Motor neuron (in vitro differentiated cells): ENCODE data around the gene AGBL4. TPM values are rescaled to one million over a fixed set of nuclear protein-coding genes. Genes with fewer than 3 reads are reported as not detected.
A peak's percentile ranks its signal among the peaks of the same experiment; 100 is the strongest.

Experiments used
- ATAC-seq, 8 experiments: fragments of 200-7000 bp; cut with Tn5 transposase; replicated peaks in 6 of 8; 2 replicates each; pipeline ENCODE4 v1.8.0; 2021; ENCODE audit warnings: mild to moderate bottlenecking in 8 of 8, moderate library complexity in 8 of 8
- H3K27ac ChIP-seq, 2 donors: fragments of 250-450 bp; sonication (Bioruptor Pico); 2 replicates each; pipeline ENCODE4 v1.9.0; 2021; ENCODE audit warnings: antibody characterized with exemption in 2 of 2, mild to moderate bottlenecking in 2 of 2, moderate library complexity in 1 of 2
- H3K4me1 ChIP-seq, 2 donors: fragments of 250-450 bp; sonication (Bioruptor Pico); replicated peaks in 1 of 2; 2 replicates each; pipeline ENCODE4 v1.6.1; 2021; ENCODE audit warnings: antibody characterized with exemption in 2 of 2, mild to moderate bottlenecking in 2 of 2, moderate library complexity in 1 of 2
- H3K4me3 ChIP-seq, 5 donors: fragments of 250-450 bp; sonication (Bioruptor Pico); 2 replicates each; pipeline ENCODE4 v1.9.0; 2021; ENCODE audit warnings: antibody characterized with exemption in 5 of 5, mild to moderate bottlenecking in 5 of 5, moderate library complexity in 4 of 5
- WGBS, 10 experiments: fragments of 450-650 bp; shearing (Covaris generic); methylation state at CpG; one replicate each; pipeline ENCODE4 v1.0.0; 2022; 5-methylcytosine and 5-hydroxymethylcytosine counted together
- in situ Hi-C, 9 experiments: fragments of 400-800 bp; cut with MboI; loops; one replicate each; pipeline ENCODE4 v1.15.0; 2021; ENCODE audit warnings: low sequenced_read_pairs in 9 of 9, low pct_unique_long_range_greater_than_20kb in 2 of 9; ENCODE audit not compliant: unreplicated experiment in 9 of 9
- total RNA-seq, 8 experiments: library from RNA; unstranded; fragments of 300-600 nt; gene quantifications; 2 replicates each; pipeline versions ENCODE4 v1.2.3 to v1.2.4, GENCODE V29; 2022

Gene AGBL4
- total RNA-seq, 8 experiments from 2014 or later = 0.10 to 4.5 (median 1.9) TPM

- no peak overlapping the region for H3K4me3 ChIP-seq
- WGBS, 10 experiments = 0 to 80% (median 27%) methylated on average over 1 to 5 of the region's 5 CpGs
- ATAC-seq = peak in 4 of 8 experiments; percentile 19 to 59 (median 49)
- peaks cover 14 to 22% of the 10 kb centered on the region in 2 donors for H3K4me1 ChIP-seq
- no peak overlapping the region for H3K27ac ChIP-seq
- in situ Hi-C loops = loop anchor here in 2 of 9 experiments (10.0 to 25.0 kb wide), 2 partner anchors 122 to 1640 kb away; no protein-coding TSS in a partner anchor
These were observed 1326.6 kb downstream of the AGBL4 start for GRCh38 chr1:48697066-48697707.

DNA sequence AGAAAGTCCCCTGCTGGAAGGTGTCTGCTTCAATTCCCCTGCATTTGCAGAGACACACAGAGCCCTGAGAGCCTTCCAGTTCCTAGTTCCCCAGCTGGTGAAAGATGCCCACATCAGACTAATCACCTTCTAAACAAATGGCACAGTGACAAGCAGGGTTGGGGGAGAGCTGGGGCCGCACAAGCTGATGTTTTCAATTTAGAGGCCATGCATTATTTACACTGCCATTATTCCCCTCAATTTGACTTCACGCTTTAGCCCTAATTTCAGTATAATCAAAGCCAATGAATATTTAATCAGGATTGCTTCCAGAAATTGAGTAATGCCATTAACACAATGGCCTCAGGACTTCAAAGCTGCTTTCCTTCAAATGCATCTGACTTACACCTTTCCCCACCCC, 1328.6 kb downstream of the AGBL4 start:
- ATAC-seq = peak in 5 of 8 experiments; percentile 59 to 75 (median 66)
- Histone ChIP-seq H3K4me3 (no peak overlapping the region), H3K4me1 (peaks cover 20 to 29% of the 10 kb centered on the region in 2 donors), H3K27ac (no peak overlapping the region)
- in situ Hi-C loops = loop anchor here in 2 of 9 experiments (10.0 to 25.0 kb wide), 2 partner anchors 120 to 1642 kb away; no protein-coding TSS in a partner anchor
- 20 to 100% (median 43%) methylated on average over 1 to 2 of the region's 2 CpGs; no CpG with 5 or more reads in 1 of the 10 experiments for WGBS, 10 experiments

GRCh38 chr1:48693674-48694320, 1330.0 kb downstream of the AGBL4 start:
- Histone ChIP-seq H3K4me3 (no peak overlapping the region), H3K27ac (no peak overlapping the region), H3K4me1 (peaks cover 20 to 29% of the 10 kb centered on the region in 2 donors)
- ATAC-seq = peak in 1 of 8 experiments; percentile 28
- in situ Hi-C loops = loop anchor here in 2 of 9 experiments (10.0 to 25.0 kb wide), 2 partner anchors 119 to 1644 kb away; no protein-coding TSS in a partner anchor
- 9 to 100% (median 71%) methylated on average over 1 to 11 of the region's 12 CpGs; no CpG with 5 or more reads in 1 of the 10 experiments for WGBS, 10 experiments

DNA sequence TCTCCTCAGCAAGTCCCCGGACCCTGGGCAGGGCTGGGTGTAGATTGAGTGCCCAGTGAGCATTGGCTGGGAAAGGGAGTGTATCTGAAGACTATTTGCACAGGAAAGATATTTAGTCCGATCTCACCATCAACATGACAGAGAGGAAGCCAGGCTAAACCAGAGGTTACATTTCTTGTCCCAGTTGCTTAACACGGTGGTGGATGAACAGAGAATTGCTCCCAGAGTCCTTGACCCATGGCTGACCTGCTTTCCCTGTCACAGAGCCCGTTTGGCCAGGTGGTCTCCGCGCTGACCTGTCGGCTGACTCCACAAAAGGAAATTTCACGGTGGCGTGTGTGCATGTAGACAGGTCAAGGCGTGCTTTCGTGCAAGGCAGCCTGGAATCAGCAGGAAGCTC, 1330.6 kb downstream of the AGBL4 start:
- ATAC-seq = no peak
- Histone ChIP-seq H3K4me1 (peaks cover 26 to 31% of the 10 kb centered on the region in 2 donors), H3K4me3 (no peak overlapping the region), H3K27ac (no peak overlapping the region)
- in situ Hi-C loops = loop anchor here in 2 of 9 experiments (10.0 to 25.0 kb wide), 2 partner anchors 118 to 1644 kb away; no protein-coding TSS in a partner anchor
- 35 to 86% (median 82%) methylated on average over 1 to 9 of the region's 11 CpGs; no CpG with 5 or more reads in 4 of the 10 experiments for WGBS, 10 experiments

- no peak for ATAC-seq
- Histone ChIP-seq H3K4me1 (peaks cover 31 to 40% of the 10 kb centered on the region in 2 donors), H3K4me3 (no peak overlapping the region), H3K27ac (no peak overlapping the region)
- in situ Hi-C loops = loop anchor here in 2 of 9 experiments (10.0 to 25.0 kb wide), 2 partner anchors 117 to 1645 kb away; no protein-coding TSS in a partner anchor
- WGBS, 10 experiments = 40 to 100% (median 85%) methylated on average over 1 to 9 of the region's 9 CpGs; no CpG with 5 or more reads in 2 of the 10 experiments
These were observed 1331.5 kb downstream of the AGBL4 start for GRCh38 chr1:48692235-48692634.

DNA sequence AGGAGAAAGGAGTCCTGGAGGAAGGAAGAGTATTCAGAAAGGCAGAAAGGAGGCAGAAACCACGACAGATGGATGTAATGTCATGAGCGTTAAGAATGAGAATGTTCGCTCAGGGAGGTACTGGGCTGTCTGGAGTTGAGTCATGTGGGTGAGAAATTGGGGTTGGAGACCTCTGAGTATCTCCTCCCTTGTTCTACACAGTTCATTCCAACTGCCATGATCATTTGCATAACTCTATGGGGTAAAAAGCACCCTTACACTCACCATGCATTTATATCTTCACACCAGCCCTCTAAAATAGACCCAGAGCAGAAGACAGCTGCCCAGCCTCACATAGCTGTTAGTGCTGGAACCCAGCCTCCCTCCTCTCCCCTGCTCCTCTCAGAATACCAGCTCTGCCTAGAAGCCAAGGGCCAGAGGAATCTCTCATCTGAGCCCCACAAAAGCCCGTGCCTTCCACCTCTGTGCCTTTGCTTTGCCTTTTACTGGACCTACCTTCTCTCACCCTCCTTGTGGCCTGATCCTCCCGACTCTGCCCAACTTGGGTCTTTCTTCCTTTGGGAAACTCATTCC, 1332.2 kb downstream of the AGBL4 start:
- Histone ChIP-seq H3K27ac (no peak overlapping the region), H3K4me1 (peaks cover 37 to 47% of the 10 kb centered on the region in 2 donors), H3K4me3 (no peak overlapping the region)
- ATAC-seq = peak in 5 of 8 experiments; percentile 11 to 60 (median 23)
- in situ Hi-C loops = loop anchor here in 2 of 9 experiments (10.0 to 25.0 kb wide), 2 partner anchors 117 to 1646 kb away; no protein-coding TSS in a partner anchor
- WGBS, 10 experiments = 0 to 85% (median 57%) methylated on average over 1 to 5 of the region's 5 CpGs

DNA sequence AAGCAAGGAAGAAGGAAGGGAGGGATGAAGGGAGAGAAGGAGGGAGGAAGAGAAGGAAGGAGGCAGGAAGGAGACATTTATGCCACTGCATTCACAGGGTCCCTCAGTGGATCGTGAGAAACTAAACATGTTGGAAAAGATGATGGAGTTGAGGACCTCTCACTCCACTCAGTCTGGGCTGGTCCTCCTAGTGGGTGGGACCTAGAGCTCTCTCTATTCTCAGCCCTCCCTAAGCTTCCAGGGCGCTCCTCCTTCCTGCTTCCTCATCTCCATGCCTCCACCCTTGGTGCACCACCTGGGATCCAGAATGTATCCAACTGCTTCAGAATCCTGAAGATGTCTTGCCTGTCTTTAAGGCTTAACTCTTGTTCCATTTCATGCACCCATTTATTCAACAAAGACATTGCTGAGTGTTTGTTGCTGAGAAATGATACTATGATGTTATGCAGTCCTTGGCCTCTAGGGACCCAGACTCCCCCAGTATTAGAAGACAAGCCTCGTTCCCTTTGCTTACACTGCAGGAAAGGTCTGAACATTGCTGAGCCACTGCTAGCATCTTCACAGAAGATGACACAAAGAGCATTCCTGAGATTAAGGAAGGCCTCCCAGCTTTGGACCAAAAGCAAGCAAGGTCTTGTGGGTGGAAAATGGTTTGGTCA, 1335.5 kb downstream of the AGBL4 start:
- Histone ChIP-seq H3K27ac (no peak overlapping the region), H3K4me3 (no peak overlapping the region), H3K4me1 (peaks cover 39 to 49% of the 10 kb centered on the region in 2 donors)
- ATAC-seq = peak in 3 of 8 experiments; percentile 25 to 70 (median 26)
- in situ Hi-C loops = loop anchor here in 1 of 9 experiments (25.0 kb wide), 1 partner anchor 1649 kb away; no protein-coding TSS in a partner anchor
- 0 to 93% (median 63%) methylated on average over 1 to 3 of the region's 3 CpGs; no CpG with 5 or more reads in 2 of the 10 experiments for WGBS, 10 experiments

GRCh38 chr1:48687282-48688045, 1336.3 kb downstream of the AGBL4 start:
- 14 to 83% (median 58%) methylated on average over 2 to 6 of the region's 13 CpGs; no CpG with 5 or more reads in 4 of the 10 experiments for WGBS, 10 experiments
- in situ Hi-C loops = loop anchor here in 1 of 9 experiments (25.0 kb wide), 1 partner anchor 1650 kb away; no protein-coding TSS in a partner anchor
- Histone ChIP-seq H3K4me3 (no peak overlapping the region), H3K27ac (peak overlapping the region in 1 of 2 donors; percentile 4), H3K4me1 (peaks cover 41 to 52% of the 10 kb centered on the region in 2 donors)
- ATAC-seq = peak in 7 of 8 experiments; percentile 83 to 96 (median 91)

GRCh38 chr1:48686159-48686558, 1337.6 kb downstream of the AGBL4 start:
- in situ Hi-C loops = loop anchor here in 1 of 9 experiments (25.0 kb wide), 1 partner anchor 1651 kb away; no protein-coding TSS in a partner anchor
- 46 to 100% (median 87%) methylated on average over 1 to 5 of the region's 5 CpGs; no CpG with 5 or more reads in 1 of the 10 experiments for WGBS, 10 experiments

DNA sequence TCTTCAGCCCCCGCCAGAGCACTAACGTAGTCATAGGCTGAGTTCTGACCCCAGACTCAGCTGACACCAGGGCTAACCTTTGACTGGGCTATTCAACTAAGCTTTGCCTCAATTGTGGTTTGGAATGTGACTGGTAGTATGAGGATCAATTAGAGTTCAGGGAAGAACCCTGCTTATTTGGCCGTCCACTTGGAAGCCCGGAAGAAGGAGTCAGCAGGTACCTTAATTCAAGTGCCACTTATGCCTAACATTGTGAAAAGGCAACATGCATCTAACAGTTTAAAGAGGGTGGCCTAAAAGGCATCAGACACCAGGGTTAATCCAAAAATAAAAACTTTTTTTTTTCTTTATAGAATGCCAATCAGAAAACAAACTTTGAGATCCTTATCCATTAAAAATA, 1339.4 kb downstream of the AGBL4 start:
- Histone ChIP-seq H3K27ac (peak overlapping the region in 1 of 2 donors; percentile 24), H3K4me1 (peaks cover 52 to 69% of the 10 kb centered on the region in 2 donors), H3K4me3 (no peak overlapping the region)
- ATAC-seq = no peak
- in situ Hi-C loops = loop anchor here in 1 of 9 experiments (25.0 kb wide), 1 partner anchor 1653 kb away; no protein-coding TSS in a partner anchor
- 67 to 90% (median 88%) methylated on average over 2 to 4 of the region's 4 CpGs; no CpG with 5 or more reads in 1 of the 10 experiments for WGBS, 10 experiments

More at GRCh38 chr1:48686159-48686558, 1337.6 kb downstream of the AGBL4 start:
- ATAC-seq = no peak
- H3K27ac ChIP-seq = no peak overlapping the region
- H3K4me3 ChIP-seq = no peak overlapping the region
- peaks cover 35 to 54% of the 10 kb centered on the region in 2 donors for H3K4me1 ChIP-seq

GRCh38 chr1:48683839-48684238, 1339.9 kb downstream of the AGBL4 start:
- in situ Hi-C loops = loop anchor here in 1 of 9 experiments (25.0 kb wide), 1 partner anchor 1653 kb away; no protein-coding TSS in a partner anchor
- H3K27ac ChIP-seq = peak overlapping the region; percentile 8 to 24
- ATAC-seq = peak in 3 of 8 experiments; percentile 24 to 39 (median 27)
- WGBS, 10 experiments = 8 to 100% (median 75%) methylated on average over 1 to 3 of the region's 3 CpGs; no CpG with 5 or more reads in 2 of the 10 experiments
- H3K4me1 ChIP-seq = peaks cover 55 to 74% of the 10 kb centered on the region in 2 donors
- no peak overlapping the region for H3K4me3 ChIP-seq
